RWPE1 (cell line): ENCODE measurements around the gene COA6.
A peak's percentile ranks its signal among the peaks of the same experiment; 100 is the strongest.

Experiments
- CTCF ChIA-PET: fragments of 350-600 bp; sonication (Branson Sonifier 250); formaldehyde crosslinking; extraction: SDS; loops from one replicate; lab custom pipeline; 2021; lab: Yijun Ruan, JAX
- POLR2A ChIA-PET: fragments of 400-600 bp; formaldehyde crosslinking; extraction: SDS; loops from one replicate; lab custom pipeline; 2020; ENCODE audit warnings: antibody characterized with exemption; ENCODE audit not compliant: low non-redundant PET; lab: Yijun Ruan, JAX
- DNase-seq: peaks from one replicate; pipeline ENCODE4 v3.0.0; 2012; ENCODE audit warnings: low spot score
- H3K27ac ChIP-seq: fragments of 450-650 bp; 2 replicates; pipeline ENCODE4 v1.5.1; 2017
- TF ChIP-seq, protein P1 (sequence below): fragments of 450-650 bp; conservative IDR thresholded peaks from 2 replicates; pipeline ENCODE4 v1.5.1; 2017; ENCODE audit warnings: low read depth, mild to moderate bottlenecking

The COA6 gene

DNA sequence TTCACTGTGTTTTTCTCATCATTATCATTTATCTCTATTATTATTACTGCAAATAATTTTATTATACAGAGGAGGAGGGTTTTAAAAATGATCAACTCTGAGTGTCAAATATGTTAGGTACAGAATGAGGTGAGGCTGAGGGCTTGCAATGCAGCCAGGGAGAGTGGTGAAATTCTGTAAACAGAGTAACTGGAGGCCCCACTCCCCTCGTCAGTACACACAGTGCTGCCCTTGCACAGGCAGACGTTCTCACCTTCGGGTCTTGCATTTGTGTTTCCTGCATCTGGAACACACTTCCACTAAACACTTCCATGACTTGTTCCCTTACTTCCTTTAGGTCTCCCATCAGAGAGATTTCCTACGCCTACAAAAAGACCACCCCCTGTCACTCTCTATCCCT is 24.3 kb upstream of the COA6 start:
- no peak overlapping the region for H3K27ac ChIP-seq
- ChIA-PET POLR2A (no interaction called here), CTCF (interaction anchor here (0.6 to 0.7 kb wide), 2 partner anchors 136 to 211 kb away, joined by 3 read pairs; no protein-coding TSS in a partner anchor)
- DNase-seq = no peak
- TF ChIP-seq, protein P1, sequence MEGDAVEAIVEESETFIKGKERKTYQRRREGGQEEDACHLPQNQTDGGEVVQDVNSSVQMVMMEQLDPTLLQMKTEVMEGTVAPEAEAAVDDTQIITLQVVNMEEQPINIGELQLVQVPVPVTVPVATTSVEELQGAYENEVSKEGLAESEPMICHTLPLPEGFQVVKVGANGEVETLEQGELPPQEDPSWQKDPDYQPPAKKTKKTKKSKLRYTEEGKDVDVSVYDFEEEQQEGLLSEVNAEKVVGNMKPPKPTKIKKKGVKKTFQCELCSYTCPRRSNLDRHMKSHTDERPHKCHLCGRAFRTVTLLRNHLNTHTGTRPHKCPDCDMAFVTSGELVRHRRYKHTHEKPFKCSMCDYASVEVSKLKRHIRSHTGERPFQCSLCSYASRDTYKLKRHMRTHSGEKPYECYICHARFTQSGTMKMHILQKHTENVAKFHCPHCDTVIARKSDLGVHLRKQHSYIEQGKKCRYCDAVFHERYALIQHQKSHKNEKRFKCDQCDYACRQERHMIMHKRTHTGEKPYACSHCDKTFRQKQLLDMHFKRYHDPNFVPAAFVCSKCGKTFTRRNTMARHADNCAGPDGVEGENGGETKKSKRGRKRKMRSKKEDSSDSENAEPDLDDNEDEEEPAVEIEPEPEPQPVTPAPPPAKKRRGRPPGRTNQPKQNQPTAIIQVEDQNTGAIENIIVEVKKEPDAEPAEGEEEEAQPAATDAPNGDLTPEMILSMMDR = no peak

- DNase-seq = no peak
- no peak overlapping the region for H3K27ac ChIP-seq
- ChIA-PET CTCF (interaction anchor here (0.7 kb wide), 1 partner anchor 991 kb away, joined by 3 read pairs; no protein-coding TSS in a partner anchor), POLR2A (interaction anchor here (0.6 kb wide), 1 partner anchor 14 kb away, joined by 3 read pairs; no protein-coding TSS in a partner anchor)
- TF ChIP-seq, protein P1 = no peak
These were observed 17.3 kb upstream of the COA6 start for GRCh38 chr1:234355782-234356510.

DNA sequence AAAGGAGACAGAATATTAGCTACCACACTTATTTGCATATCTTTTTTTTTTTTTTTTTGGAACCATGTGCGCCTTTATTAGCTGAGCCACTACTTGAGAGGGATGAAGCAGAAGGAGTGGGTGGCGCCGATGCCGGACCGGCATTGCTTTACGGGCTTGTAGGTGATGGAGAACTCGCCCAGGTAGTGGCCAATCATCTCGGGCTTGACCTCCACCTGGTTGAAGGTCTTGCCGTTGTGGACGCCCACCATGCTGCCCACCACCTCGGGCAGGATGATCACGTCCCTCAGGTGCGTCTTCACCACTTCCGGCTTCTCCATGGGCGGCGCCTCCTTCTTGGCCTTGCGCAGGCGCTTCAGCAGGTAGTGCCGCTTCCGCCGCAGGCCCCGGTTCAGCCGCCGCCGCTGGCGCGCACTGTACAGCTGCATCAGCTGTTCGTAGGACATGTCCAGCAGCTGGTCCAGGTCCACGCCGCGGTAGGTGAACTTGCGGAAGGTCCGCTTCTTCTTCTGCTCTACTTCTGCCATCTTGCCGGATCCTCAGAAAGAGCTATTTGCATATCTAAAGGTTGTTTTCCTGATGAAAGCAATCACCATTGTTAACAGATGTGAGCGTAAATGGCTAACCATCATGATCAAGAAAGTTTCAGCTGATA is 16.5 kb upstream of the COA6 start:
- POLR2A ChIA-PET = interaction anchor here (0.6 to 1.0 kb wide), 3 partner anchors 8 to 563 kb away, joined by 3 to 8 read pairs (median 6); partner anchors contain the start of gene COA6
- peak; percentile 41 for DNase-seq
- H3K27ac ChIP-seq = peak overlapping the region; percentile 60
- CTCF ChIA-PET = interaction anchor here (0.5 to 0.7 kb wide), 3 partner anchors 44 to 991 kb away, joined by 3 read pairs; no protein-coding TSS in a partner anchor

GRCh38 chr1:234357831-234358230 is 15.4 kb upstream of the COA6 start:
- no peak overlapping the region for H3K27ac ChIP-seq
- CTCF ChIA-PET = interaction anchor here (0.6 kb wide), 1 partner anchor 15 kb away, joined by 3 read pairs; the partner anchor contains the start of gene COA6
- no peak for DNase-seq
- TF ChIP-seq, protein P1 = no peak
- POLR2A ChIA-PET = no interaction called here

- CTCF ChIA-PET = interaction anchor here (0.5 to 0.6 kb wide), 2 partner anchors 17 to 246 kb away, joined by 3 read pairs; no protein-coding TSS in a partner anchor
- TF ChIP-seq, protein P1 = no peak
- H3K27ac ChIP-seq = no peak overlapping the region
- POLR2A ChIA-PET = no interaction called here
- DNase-seq = no peak
These were observed 12.1 kb upstream of the COA6 start for GRCh38 chr1:234361102-234361603.

GRCh38 chr1:234362558-234362957 is 10.7 kb upstream of the COA6 start:
- TF ChIP-seq, protein P1 = no peak
- H3K27ac ChIP-seq = no peak overlapping the region
- ChIA-PET CTCF (no interaction called here), POLR2A (no interaction called here)
- DNase-seq = no peak
